ENCODE measurements around the gene RMP24.

The RMP24 gene

DNA sequence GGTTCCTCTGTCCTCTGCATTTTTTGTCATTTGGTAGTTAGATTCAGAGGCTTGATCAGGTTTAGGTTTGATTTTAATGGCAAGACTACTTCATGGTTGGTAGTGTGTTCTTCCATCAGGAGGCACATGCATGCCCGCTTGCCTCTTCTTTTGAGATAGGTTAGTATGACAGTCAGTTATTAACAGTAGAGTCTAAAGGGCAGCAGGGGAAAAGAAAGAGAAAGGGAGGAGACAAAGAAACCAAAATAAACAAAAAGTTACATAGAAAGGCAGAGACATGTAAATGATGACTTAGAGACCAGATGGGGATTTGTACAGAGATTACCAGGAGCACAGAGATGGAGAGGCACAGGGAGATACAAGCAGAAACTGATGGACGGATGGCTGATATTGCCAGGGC, 10.2 kb upstream of the RMP24 start:
- Histone ChIP-seq H4K91ac (ENCODE audit: insufficient read length, low read depth, low read length) (no peak overlapping the region), H3T11ph (ENCODE audit: low read length) (no peak overlapping the region), H2BK12ac (ENCODE audit: insufficient read length, low read depth, low read length) (no peak overlapping the region), H3K9me3 (ENCODE audit: control insufficient read depth, low read depth, low read length) (no peaks in the 10 kb centered on the region), H3K23ac (ENCODE audit: insufficient read length, low read depth, low read length) (no peak overlapping the region), H4K8ac (replicated peaks; ENCODE audit: insufficient read length, low read depth, low read length) (no peak overlapping the region), H2BK5ac (ENCODE audit: insufficient read length, low read length) (no peak overlapping the region), H4K5ac (ENCODE audit: insufficient read length, low read depth, low read length) (no peak overlapping the region), H3K79me1 (ENCODE audit: insufficient read depth, low read depth, low read length, poor library complexity, severe bottlenecking) (no peaks in the 10 kb centered on the region), H3K18ac (ENCODE audit: insufficient read length, low read depth, low read length) (no peak overlapping the region), H3K27ac (ENCODE audit: insufficient read length, low read depth, low read length) (no peak overlapping the region), H2BK15ac (ENCODE audit: low read depth, low read length) (no peak overlapping the region), H2BK120ac (ENCODE audit: low read depth, low read length, poor library complexity, severe bottlenecking) (no peak overlapping the region), H3K79me2 (ENCODE audit: insufficient read depth, low read length) (no peaks in the 10 kb centered on the region), H3K27me3 (ENCODE audit: insufficient read depth, low read length) (no peaks in the 10 kb centered on the region), H3K14ac (ENCODE audit: insufficient read depth, low read length) (no peak overlapping the region), H3K4ac (ENCODE audit: low read depth, low read length) (no peak overlapping the region), H3K23me2 (ENCODE audit: insufficient read length, low read depth, low read length, poor library complexity, severe bottlenecking) (no peaks in the 10 kb centered on the region), H3K56ac (ENCODE audit: insufficient read length, low read depth, low read length) (no peak overlapping the region), H2AK5ac (ENCODE audit: insufficient read length, low read length) (no peak overlapping the region), H3K4me2 (ENCODE audit: insufficient read depth, insufficient read length, low read length) (no peak overlapping the region), H2BK20ac (ENCODE audit: low read depth, low read length, poor library complexity, severe bottlenecking) (no peak overlapping the region), H2AFZ (ENCODE audit: low read length) (no peak overlapping the region), H3K9ac (ENCODE audit: extremely low read depth, insufficient read length, low read length) (no peak overlapping the region), H3K4me1 (ENCODE audit: insufficient read depth, low read length) (no peaks in the 10 kb centered on the region), H4K20me1 (ENCODE audit: control insufficient read depth, insufficient read depth, insufficient read length) (no peaks in the 10 kb centered on the region)
- Mint-ChIP-seq H3K4me1 (no peaks in the 10 kb centered on the region), H3K4me3 (no peak overlapping the region), H3K27ac (no peak overlapping the region), H3K36me3 (ENCODE audit: insufficient read depth in 1 of 3, low read depth in 3 of 3) (peaks cover 0 to 18% (median 11%) of the 10 kb centered on the region in 3 experiments; a peak in 6 of 7 replicates), H3K9me3 (peaks cover 17 to 27% of the 10 kb centered on the region in 2 experiments), H3K27me3 (ENCODE audit: low read depth) (peaks cover 5% of the 10 kb centered on the region; the same call in 1 of the 2 replicates)
- no CpG with 5 or more reads among the region's 2 CpGs for WGBS (ENCODE audit: extremely low coverage, insufficient read length, low lambda C conversion rate)
- TF ChIP-seq, protein P1, sequence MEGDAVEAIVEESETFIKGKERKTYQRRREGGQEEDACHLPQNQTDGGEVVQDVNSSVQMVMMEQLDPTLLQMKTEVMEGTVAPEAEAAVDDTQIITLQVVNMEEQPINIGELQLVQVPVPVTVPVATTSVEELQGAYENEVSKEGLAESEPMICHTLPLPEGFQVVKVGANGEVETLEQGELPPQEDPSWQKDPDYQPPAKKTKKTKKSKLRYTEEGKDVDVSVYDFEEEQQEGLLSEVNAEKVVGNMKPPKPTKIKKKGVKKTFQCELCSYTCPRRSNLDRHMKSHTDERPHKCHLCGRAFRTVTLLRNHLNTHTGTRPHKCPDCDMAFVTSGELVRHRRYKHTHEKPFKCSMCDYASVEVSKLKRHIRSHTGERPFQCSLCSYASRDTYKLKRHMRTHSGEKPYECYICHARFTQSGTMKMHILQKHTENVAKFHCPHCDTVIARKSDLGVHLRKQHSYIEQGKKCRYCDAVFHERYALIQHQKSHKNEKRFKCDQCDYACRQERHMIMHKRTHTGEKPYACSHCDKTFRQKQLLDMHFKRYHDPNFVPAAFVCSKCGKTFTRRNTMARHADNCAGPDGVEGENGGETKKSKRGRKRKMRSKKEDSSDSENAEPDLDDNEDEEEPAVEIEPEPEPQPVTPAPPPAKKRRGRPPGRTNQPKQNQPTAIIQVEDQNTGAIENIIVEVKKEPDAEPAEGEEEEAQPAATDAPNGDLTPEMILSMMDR (conservative IDR thresholded peaks at IDR 0.05), result no peak
- DNase-seq, result no peak

Data from H9 (cell line).